Neural cell (in vitro differentiated cells): ENCODE measurements around the gene MXRA7.

ENCODE experiments used
- CTCF ChIP-seq: fragments of 450-650 bp; IDR thresholded peaks from 2 replicates; pipeline ENCODE4 v1.5.1; 2014; ENCODE audit warnings: antibody characterized with exemption, mild to moderate bottlenecking, moderate library complexity; ENCODE audit not compliant: poor library complexity, severe bottlenecking
- EP300 ChIP-seq: fragments of 450-650 bp; conservative IDR thresholded peaks from 2 replicates; pipeline ENCODE4 v1.6.1; 2014; ENCODE audit warnings: antibody characterized with exemption, mild to moderate bottlenecking, moderate library complexity; ENCODE audit not compliant: poor library complexity, severe bottlenecking
- MXI1 ChIP-seq: fragments of 450-650 bp; conservative IDR thresholded peaks from 2 replicates; pipeline ENCODE4 v1.6.1; 2014; ENCODE audit warnings: antibody characterized with exemption, mild to moderate bottlenecking; ENCODE audit not compliant: poor library complexity, severe bottlenecking
- POLR2AphosphoS5 ChIP-seq: IDR thresholded peaks from 2 replicates; pipeline ENCODE4 v1.6.1; 2012
- RAD21 ChIP-seq: fragments of 450-650 bp; conservative IDR thresholded peaks from 2 replicates; pipeline ENCODE4 v1.6.1; 2014; ENCODE audit warnings: antibody characterized with exemption, mild to moderate bottlenecking, moderate library complexity
- REST ChIP-seq: IDR thresholded peaks from 2 replicates; pipeline ENCODE4 v1.6.1; 2012; ENCODE audit warnings: borderline replicate concordance
- TAF1 ChIP-seq: IDR thresholded peaks from 2 replicates; pipeline ENCODE4 v1.6.1; 2012; ENCODE audit warnings: low read depth

GRCh38 chr17:76706817-76707216 is 3.9 kb downstream of the MXRA7 start:
- TF ChIP-seq CTCF (no peak), REST (no peak), EP300 (no peak), RAD21 (no peak), MXI1 (no peak), POLR2AphosphoS5 (no peak), TAF1 (no peak)
